ENCODE measurements around the gene SMCR8. TPM values are rescaled to one million over a fixed set of nuclear protein-coding genes. Genes with fewer than 3 reads are reported as not detected.
A peak's percentile ranks its signal among the peaks of the same experiment; 100 is the strongest.

SMCR8 gene
- total RNA-seq, 1 experiment from 2014 or later = 10.9 TPM

GRCh38 chr17:18321309-18321708, 6.2 kb downstream of the SMCR8 start:
- no TSS peak for BruUV-seq (replicated peaks)
- DNase-seq (ENCODE audit: unreplicated experiment) = no peak
- H3K27me3 Mint-ChIP-seq (ENCODE audit: insufficient read depth, unreplicated experiment) = no peaks in the 10 kb centered on the region
- no peaks in the 10 kb centered on the region for H3K9me3 Mint-ChIP-seq (ENCODE audit: unreplicated experiment)
- peaks cover 64% of the 10 kb centered on the region for H3K36me3 Mint-ChIP-seq (ENCODE audit: insufficient read depth, unreplicated experiment)
- CTCF ChIA-PET = interaction anchor here (0.7 to 1.0 kb wide), 2 partner anchors 73 to 105 kb away, joined by 3 to 5 read pairs; no protein-coding TSS in a partner anchor
- H3K4me3 Mint-ChIP-seq (ENCODE audit: unreplicated experiment) = no peak overlapping the region
- intact Hi-C loops (cut with micrococcal nuclease) = loop anchor here (5.0 kb wide), 1 partner anchor 104 kb away; no protein-coding TSS in a partner anchor
- no peak for TF ChIP-seq CTCF (IDR thresholded peaks at IDR 0.05; ENCODE audit: unreplicated experiment)
- peaks cover 27% of the 10 kb centered on the region for H3K4me1 Mint-ChIP-seq (ENCODE audit: insufficient read depth, unreplicated experiment)
- POLR2A ChIA-PET = interaction anchor here (1.6 kb wide), 1 partner anchor 12 kb away, joined by 7 read pairs; no protein-coding TSS in a partner anchor
- no peak overlapping the region for H3K27ac Mint-ChIP-seq (ENCODE audit: low read depth, unreplicated experiment)

GRCh38 chr17:18322522-18322921, 7.4 kb downstream of the SMCR8 start:
- no peak overlapping the region for H3K4me3 Mint-ChIP-seq (ENCODE audit: unreplicated experiment)
- H3K27me3 Mint-ChIP-seq (ENCODE audit: insufficient read depth, unreplicated experiment) = no peaks in the 10 kb centered on the region
- H3K36me3 Mint-ChIP-seq (ENCODE audit: insufficient read depth, unreplicated experiment) = peaks cover 59% of the 10 kb centered on the region
- intact Hi-C loops (cut with micrococcal nuclease) = loop anchor here (5.0 kb wide), 1 partner anchor 105 kb away; no protein-coding TSS in a partner anchor
- DNase-seq (ENCODE audit: unreplicated experiment) = no peak
- H3K9me3 Mint-ChIP-seq (ENCODE audit: unreplicated experiment) = no peaks in the 10 kb centered on the region
- no TSS peak for BruUV-seq (replicated peaks)
- no peak overlapping the region for H3K27ac Mint-ChIP-seq (ENCODE audit: low read depth, unreplicated experiment)
- CTCF ChIA-PET = interaction anchor here (1.0 kb wide), 1 partner anchor 72 kb away, joined by 3 read pairs; no protein-coding TSS in a partner anchor
- peaks cover 21% of the 10 kb centered on the region for H3K4me1 Mint-ChIP-seq (ENCODE audit: insufficient read depth, unreplicated experiment)
- POLR2A ChIA-PET = interaction anchor here (0.6 kb wide), 1 partner anchor 235 kb away, joined by 3 read pairs; no protein-coding TSS in a partner anchor
- TF ChIP-seq CTCF (IDR thresholded peaks at IDR 0.05; ENCODE audit: unreplicated experiment) = no peak

DNA sequence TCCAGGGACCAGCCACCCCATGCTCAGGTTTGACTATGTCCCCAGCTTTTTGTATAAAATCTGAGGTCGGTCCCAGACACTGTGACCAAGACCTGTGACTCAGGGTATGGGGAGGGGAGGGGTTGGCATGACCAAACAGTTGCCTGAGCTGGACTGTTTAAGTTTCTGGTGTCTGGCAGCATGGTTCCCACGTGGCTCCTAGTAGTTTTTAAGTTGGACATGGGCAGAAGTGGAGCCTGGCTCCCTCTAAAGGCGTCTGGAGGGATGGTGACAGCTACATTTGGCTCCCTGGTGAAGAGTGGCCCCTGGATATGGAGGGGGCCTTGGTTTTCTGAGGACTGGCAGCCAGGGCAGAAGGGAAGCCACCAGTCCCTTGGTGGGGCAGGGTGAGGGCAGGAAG, 7.9 kb downstream of the SMCR8 start:
- intact Hi-C loops (cut with micrococcal nuclease) = loop anchor here (5.0 kb wide), 1 partner anchor 106 kb away; no protein-coding TSS in a partner anchor
- Mint-ChIP-seq H3K4me3 (ENCODE audit: unreplicated experiment) (no peak overlapping the region), H3K9me3 (ENCODE audit: unreplicated experiment) (no peaks in the 10 kb centered on the region), H3K27ac (ENCODE audit: low read depth, unreplicated experiment) (no peak overlapping the region), H3K27me3 (ENCODE audit: insufficient read depth, unreplicated experiment) (no peaks in the 10 kb centered on the region), H3K36me3 (ENCODE audit: insufficient read depth, unreplicated experiment) (peaks cover 64% of the 10 kb centered on the region), H3K4me1 (ENCODE audit: insufficient read depth, unreplicated experiment) (peaks cover 16% of the 10 kb centered on the region)
- ChIA-PET CTCF (interaction anchor here (1.0 kb wide), 1 partner anchor 72 kb away, joined by 3 read pairs; no protein-coding TSS in a partner anchor), POLR2A (interaction anchor here (0.6 kb wide), 1 partner anchor 236 kb away, joined by 3 read pairs; no protein-coding TSS in a partner anchor)
- BruUV-seq (replicated peaks) = no TSS peak
- peak; percentile 38 for DNase-seq (ENCODE audit: unreplicated experiment)
- TF ChIP-seq CTCF (IDR thresholded peaks at IDR 0.05; ENCODE audit: unreplicated experiment) = no peak

DNA sequence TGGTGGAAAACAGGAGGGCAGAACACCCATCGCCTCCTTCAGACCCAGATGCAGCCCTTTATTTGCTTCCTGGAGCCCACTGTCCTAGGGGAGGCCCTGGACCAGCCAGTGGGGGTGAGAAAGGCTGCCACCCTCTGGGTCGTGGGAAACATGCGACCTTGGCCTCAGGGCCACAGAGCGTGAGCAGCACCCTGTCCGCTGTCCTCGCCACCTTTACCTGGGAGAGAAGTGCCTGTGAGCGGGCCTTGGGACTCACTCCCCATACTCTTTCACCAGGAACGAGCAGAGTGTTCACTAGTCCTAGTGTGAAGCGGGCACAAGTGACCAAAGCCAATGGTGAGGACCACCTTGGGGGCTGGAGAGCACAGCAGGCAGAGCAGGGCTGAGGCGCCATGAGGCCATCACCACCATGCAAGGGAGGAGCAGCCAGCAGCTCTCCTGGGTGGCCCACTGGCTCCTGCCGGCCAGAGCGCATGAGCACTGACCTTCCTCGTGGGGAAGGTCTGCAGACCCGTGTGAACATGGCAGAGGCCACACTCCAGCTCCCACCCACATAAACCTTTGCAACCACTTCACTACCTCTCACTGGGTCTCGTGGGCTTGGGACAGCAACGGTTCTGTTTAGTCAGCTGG, 8.5 kb downstream of the SMCR8 start:
- TF ChIP-seq CTCF (IDR thresholded peaks at IDR 0.05; ENCODE audit: unreplicated experiment) = no peak
- BruUV-seq (replicated peaks) = no TSS peak
- peaks cover 14% of the 10 kb centered on the region for H3K4me1 Mint-ChIP-seq (ENCODE audit: insufficient read depth, unreplicated experiment)
- peaks cover 67% of the 10 kb centered on the region for H3K36me3 Mint-ChIP-seq (ENCODE audit: insufficient read depth, unreplicated experiment)
- no peak for DNase-seq (ENCODE audit: unreplicated experiment)
- H3K27me3 Mint-ChIP-seq (ENCODE audit: insufficient read depth, unreplicated experiment) = no peaks in the 10 kb centered on the region
- no peaks in the 10 kb centered on the region for H3K9me3 Mint-ChIP-seq (ENCODE audit: unreplicated experiment)
- intact Hi-C loops (cut with micrococcal nuclease) = loop anchor here (5.0 kb wide), 1 partner anchor 106 kb away; no protein-coding TSS in a partner anchor
- POLR2A ChIA-PET = no interaction called here
- H3K27ac Mint-ChIP-seq (ENCODE audit: low read depth, unreplicated experiment) = no peak overlapping the region
- H3K4me3 Mint-ChIP-seq (ENCODE audit: unreplicated experiment) = no peak overlapping the region
- CTCF ChIA-PET = interaction anchor here (1.0 kb wide), 1 partner anchor 73 kb away, joined by 3 read pairs; no protein-coding TSS in a partner anchor

Data from MCF 10A (cell line).